Fibroblast of the aortic adventitia (primary cell): Measurements from ENCODE around the gene ZNF711. TPM values are rescaled to one million over a fixed set of nuclear protein-coding genes. Genes with fewer than 3 reads are reported as not detected.

Experiments
- DNase-seq: peaks from one replicate; pipeline ENCODE4 v3.0.0-alpha.2; 2010; ENCODE audit warnings: low read depth
- H3K4me3 ChIP-seq: 2 replicates; pipeline ENCODE4 v1.5.1; 2011; ENCODE audit warnings: low read depth, mild to moderate bottlenecking, control low read depth, low read length, moderate library complexity
- CTCF ChIP-seq: IDR thresholded peaks from 2 replicates; pipeline ENCODE4 v1.5.1; 2011; ENCODE audit warnings: mild to moderate bottlenecking, low read length, control low read depth, inconsistent platforms; ENCODE audit not compliant: insufficient read depth
- total RNA-seq: library from RNA; depleted of rRNA; stranded (reverse); fragments of >200 nt; gene quantifications from 2 replicates; pipeline ENCODE4 v1.2.3, GENCODE V29; 2012; ENCODE audit warnings: low replicate concordance

Gene ZNF711
- 0.09 and 2.0 TPM in 2 replicates for total RNA-seq

- no peak for DNase-seq
- peak within 1 kb of the TSS; percentile 44 for H3K4me3 ChIP-seq
- no peak for TF ChIP-seq CTCF
These were observed at the start of gene ZNF711, which contains the start of gene SATL1 for GRCh38 chrX:85243761-85244449. ZNF711 (plus strand) TSS chrX:85243991; CDS start chrX:85247573, 3,582 bp downstream. SATL1 (minus strand) TSS chrX:85243779; CDS start chrX:85108968, 134,811 bp downstream.

- no peak for DNase-seq
- no peak overlapping the region for H3K4me3 ChIP-seq
- no peak for TF ChIP-seq CTCF
These were observed 47.5 kb upstream of the ZNF711 start for GRCh38 chrX:85196319-85196718.

GRCh38 chrX:85203461-85203970, 40.3 kb upstream of the ZNF711 start:
- DNase-seq: no peak
- no peak overlapping the region for H3K4me3 ChIP-seq
- no peak for TF ChIP-seq CTCF

GRCh38 chrX:85213792-85214530, 29.8 kb upstream of the ZNF711 start:
- TF ChIP-seq CTCF: no peak
- no peak for DNase-seq

GRCh38 chrX:85215946-85216345, 27.8 kb upstream of the ZNF711 start:
- no peak for TF ChIP-seq CTCF
- no peak overlapping the region for H3K4me3 ChIP-seq
- no peak for DNase-seq

More at GRCh38 chrX:85213792-85214530, 29.8 kb upstream of the ZNF711 start:
- no peak overlapping the region for H3K4me3 ChIP-seq

- no peak overlapping the region for H3K4me3 ChIP-seq
- TF ChIP-seq CTCF: no peak
- no peak for DNase-seq
These were observed 22.4 kb upstream of the ZNF711 start for GRCh38 chrX:85221361-85221760.
